Ishikawa (cell line): ENCODE results near the gene AFF2.

Experiments
- CEBPB ChIP-seq: IDR thresholded peaks from 2 replicates; pipeline ENCODE4 v1.6.1; 2012
- EP300 ChIP-seq: IDR thresholded peaks from 2 replicates; pipeline ENCODE4 v1.6.1; 2012; ENCODE audit warnings: borderline replicate concordance
- MAX ChIP-seq: IDR thresholded peaks from 2 replicates; pipeline ENCODE4 v1.6.1; 2012
- RAD21 ChIP-seq: IDR thresholded peaks from 2 replicates; pipeline ENCODE4 v1.6.1; 2012; ENCODE audit warnings: low read depth
- TAF1 ChIP-seq: IDR thresholded peaks from 2 replicates; pipeline ENCODE4 v1.6.1; 2012; ENCODE audit warnings: low read depth, mild to moderate bottlenecking
- YY1 ChIP-seq: IDR thresholded peaks from 2 replicates; pipeline ENCODE4 v1.6.1; 2012; ENCODE audit warnings: low read depth
- ZBTB7A ChIP-seq: IDR thresholded peaks from 2 replicates; pipeline ENCODE4 v1.6.1; 2012; ENCODE audit warnings: low read depth
- TF ChIP-seq, protein P1 (sequence below): IDR thresholded peaks from 2 replicates; pipeline ENCODE4 v1.6.1; 2012

- TF ChIP-seq MAX (no peak), RAD21 (no peak), EP300 (no peak), CEBPB (no peak), TAF1 (no peak), YY1 (no peak), ZBTB7A (no peak)
- TF ChIP-seq, protein P1, sequence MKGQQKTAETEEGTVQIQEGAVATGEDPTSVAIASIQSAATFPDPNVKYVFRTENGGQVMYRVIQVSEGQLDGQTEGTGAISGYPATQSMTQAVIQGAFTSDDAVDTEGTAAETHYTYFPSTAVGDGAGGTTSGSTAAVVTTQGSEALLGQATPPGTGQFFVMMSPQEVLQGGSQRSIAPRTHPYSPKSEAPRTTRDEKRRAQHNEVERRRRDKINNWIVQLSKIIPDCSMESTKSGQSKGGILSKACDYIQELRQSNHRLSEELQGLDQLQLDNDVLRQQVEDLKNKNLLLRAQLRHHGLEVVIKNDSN, result no peak
Observed at GRCh38 chrX:148556498-148556897, 56.1 kb downstream of the AFF2 start.
